Erythroblast (primary cell): ENCODE measurements around the gene NKIRAS2.
A peak's percentile ranks its signal among the peaks of the same experiment; 100 is the strongest.

Experiments
- DNase-seq, 2 experiments: peaks; one replicate each; lab custom pipeline; 2025; lab: John Stamatoyannopoulos, UW
- GATA1 ChIP-seq: IDR thresholded peaks from 2 replicates; pipeline ENCODE4 v1.6.1; 2011; ENCODE audit warnings: low read depth, mild to moderate bottlenecking, control low read depth, low read length, moderate library complexity
- POLR2A ChIP-seq: IDR thresholded peaks from 2 replicates; pipeline ENCODE4 v1.6.1; 2011; ENCODE audit warnings: mild to moderate bottlenecking, low read length

The NKIRAS2 gene

GRCh38 chr17:42049834-42050392 is 30.0 kb downstream of the NKIRAS2 start:
- DNase-seq = no peak
- no peak for TF ChIP-seq POLR2A
- TF ChIP-seq GATA1 = no peak

GRCh38 chr17:42050393-42051012 is 30.6 kb downstream of the NKIRAS2 start, which contains the start of gene C17orf113:
Gene C17orf113 (minus strand): TSS chr17:42050601. CDS start chr17:42043376, 7,225 bp downstream.
- TF ChIP-seq GATA1 = no peak
- no peak for TF ChIP-seq POLR2A
- DNase-seq = peak; percentile 65 to 74

GRCh38 chr17:42051013-42051400 is 31.1 kb downstream of the NKIRAS2 start:
- DNase-seq = no peak
- TF ChIP-seq POLR2A (no peak), GATA1 (no peak)

- no peak for TF ChIP-seq GATA1
- no peak for TF ChIP-seq POLR2A
- no peak for DNase-seq
Measured at GRCh38 chr17:42051645-42052044, 31.8 kb downstream of the NKIRAS2 start.

- TF ChIP-seq GATA1 (no peak), POLR2A (no peak)
Measured at GRCh38 chr17:42052346-42052877, 32.5 kb downstream of the NKIRAS2 start.

GRCh38 chr17:42053731-42054500 is 34.0 kb downstream of the NKIRAS2 start:
- DNase-seq = no peak
- no peak for TF ChIP-seq GATA1

More at GRCh38 chr17:42052346-42052877, 32.5 kb downstream of the NKIRAS2 start:
- DNase-seq = no peak

- TF ChIP-seq POLR2A (no peak), GATA1 (no peak)
Measured at GRCh38 chr17:42055027-42055426, 35.1 kb downstream of the NKIRAS2 start.

GRCh38 chr17:42055496-42055895 is 35.6 kb downstream of the NKIRAS2 start:
- DNase-seq = no peak

More at GRCh38 chr17:42055027-42055426, 35.1 kb downstream of the NKIRAS2 start:
- no peak for DNase-seq

GRCh38 chr17:42056635-42057034 is 36.7 kb downstream of the NKIRAS2 start:
- TF ChIP-seq GATA1 (no peak), POLR2A (no peak)
- no peak for DNase-seq

More at GRCh38 chr17:42055496-42055895, 35.6 kb downstream of the NKIRAS2 start:
- TF ChIP-seq GATA1 (no peak), POLR2A (no peak)

GRCh38 chr17:42058063-42058462 is 38.2 kb downstream of the NKIRAS2 start:
- no peak for DNase-seq

GRCh38 chr17:42059815-42060214 is 39.9 kb downstream of the NKIRAS2 start:
- TF ChIP-seq POLR2A (no peak), GATA1 (no peak)
- no peak for DNase-seq

More at GRCh38 chr17:42058063-42058462, 38.2 kb downstream of the NKIRAS2 start:
- TF ChIP-seq POLR2A = no peak
- no peak for TF ChIP-seq GATA1

- TF ChIP-seq GATA1 = no peak
- no peak for TF ChIP-seq POLR2A
- no peak for DNase-seq
Measured at GRCh38 chr17:42060231-42060630, 40.3 kb downstream of the NKIRAS2 start.

GRCh38 chr17:42061646-42062487 is 42.0 kb downstream of the NKIRAS2 start:
- no peak for TF ChIP-seq GATA1
- DNase-seq = peak in 1 of 2 experiments; percentile 54

GRCh38 chr17:42062681-42063080 is 42.8 kb downstream of the NKIRAS2 start:
- DNase-seq = no peak
- TF ChIP-seq GATA1 (no peak), POLR2A (no peak)
